PFSK-1 (cell line): ENCODE results near the gene GLT8D2.

Source experiments
- FOXP2 ChIP-seq: optimal IDR thresholded peaks from 2 replicates; pipeline ENCODE3; 2011; ENCODE audit warnings: borderline replicate concordance, control low read depth, inconsistent platforms; ENCODE audit not compliant: insufficient read depth; ENCODE audit errors: extremely low read length, extremely low read depth
- POLR2AphosphoS5 ChIP-seq: IDR thresholded peaks from 2 replicates; pipeline ENCODE4 v1.6.1; 2012; ENCODE audit warnings: low read depth, mild to moderate bottlenecking, control low read depth, low read length, moderate library complexity
- SIN3A ChIP-seq: IDR thresholded peaks from 2 replicates; pipeline ENCODE4 v1.6.1; 2012; ENCODE audit warnings: mild to moderate bottlenecking, low read length, moderate library complexity, borderline replicate concordance; ENCODE audit not compliant: insufficient read depth
- TAF1 ChIP-seq: IDR thresholded peaks from 2 replicates; pipeline ENCODE4 v1.6.1; 2012; ENCODE audit warnings: low read length, control low read depth, borderline replicate concordance; ENCODE audit not compliant: insufficient read depth
- TF ChIP-seq, protein P1 (sequence below), 2 experiments: IDR thresholded peaks; 2 replicates each; pipeline versions ENCODE4 v1.6.1 to v1.8.0; 2011 to 2012; ENCODE audit warnings: low read depth in 2 of 2, low read length in 2 of 2, control low read depth in 1 of 2, inconsistent platforms in 1 of 2, mild to moderate bottlenecking in 1 of 2, moderate library complexity in 1 of 2; ENCODE audit not compliant: insufficient read depth in 1 of 2

GLT8D2 gene

DNA sequence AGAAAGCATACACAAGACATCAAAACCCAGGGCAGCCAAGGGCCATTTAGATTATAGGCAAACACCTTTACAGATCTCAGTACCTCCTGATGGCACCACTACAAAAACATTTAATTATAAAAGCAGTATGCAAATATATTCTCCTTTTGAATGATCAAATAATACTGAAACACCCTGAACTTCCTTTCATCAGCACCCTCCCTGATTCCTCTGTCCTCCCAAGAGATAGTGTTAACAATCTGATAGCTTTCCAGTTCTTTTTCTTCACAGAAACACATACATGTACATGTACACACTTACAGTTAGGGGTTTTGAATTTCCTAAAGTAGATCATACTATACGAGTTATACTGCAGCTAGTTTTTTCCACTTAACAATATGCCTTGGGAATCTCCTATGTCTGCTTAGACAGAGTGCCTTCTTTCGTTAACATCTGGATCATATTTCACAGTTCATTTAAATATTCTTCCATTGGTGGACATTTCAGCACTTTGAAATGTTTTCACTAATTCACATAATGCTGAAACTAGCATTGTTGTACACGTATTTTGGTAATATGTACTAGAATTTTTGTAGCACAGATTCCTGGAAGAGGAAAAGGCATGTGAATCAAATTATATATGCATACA is 49.1 kb downstream of the GLT8D2 start:
- TF ChIP-seq FOXP2 (no peak), TAF1 (no peak), SIN3A (no peak), POLR2AphosphoS5 (no peak)
- TF ChIP-seq, protein P1, sequence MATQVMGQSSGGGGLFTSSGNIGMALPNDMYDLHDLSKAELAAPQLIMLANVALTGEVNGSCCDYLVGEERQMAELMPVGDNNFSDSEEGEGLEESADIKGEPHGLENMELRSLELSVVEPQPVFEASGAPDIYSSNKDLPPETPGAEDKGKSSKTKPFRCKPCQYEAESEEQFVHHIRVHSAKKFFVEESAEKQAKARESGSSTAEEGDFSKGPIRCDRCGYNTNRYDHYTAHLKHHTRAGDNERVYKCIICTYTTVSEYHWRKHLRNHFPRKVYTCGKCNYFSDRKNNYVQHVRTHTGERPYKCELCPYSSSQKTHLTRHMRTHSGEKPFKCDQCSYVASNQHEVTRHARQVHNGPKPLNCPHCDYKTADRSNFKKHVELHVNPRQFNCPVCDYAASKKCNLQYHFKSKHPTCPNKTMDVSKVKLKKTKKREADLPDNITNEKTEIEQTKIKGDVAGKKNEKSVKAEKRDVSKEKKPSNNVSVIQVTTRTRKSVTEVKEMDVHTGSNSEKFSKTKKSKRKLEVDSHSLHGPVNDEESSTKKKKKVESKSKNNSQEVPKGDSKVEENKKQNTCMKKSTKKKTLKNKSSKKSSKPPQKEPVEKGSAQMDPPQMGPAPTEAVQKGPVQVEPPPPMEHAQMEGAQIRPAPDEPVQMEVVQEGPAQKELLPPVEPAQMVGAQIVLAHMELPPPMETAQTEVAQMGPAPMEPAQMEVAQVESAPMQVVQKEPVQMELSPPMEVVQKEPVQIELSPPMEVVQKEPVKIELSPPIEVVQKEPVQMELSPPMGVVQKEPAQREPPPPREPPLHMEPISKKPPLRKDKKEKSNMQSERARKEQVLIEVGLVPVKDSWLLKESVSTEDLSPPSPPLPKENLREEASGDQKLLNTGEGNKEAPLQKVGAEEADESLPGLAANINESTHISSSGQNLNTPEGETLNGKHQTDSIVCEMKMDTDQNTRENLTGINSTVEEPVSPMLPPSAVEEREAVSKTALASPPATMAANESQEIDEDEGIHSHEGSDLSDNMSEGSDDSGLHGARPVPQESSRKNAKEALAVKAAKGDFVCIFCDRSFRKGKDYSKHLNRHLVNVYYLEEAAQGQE (IDR thresholded peaks at IDR 0.05; ENCODE audit: insufficient read depth in 1 of 2, low read depth in 2 of 2, low read length in 2 of 2) = no peak

DNA sequence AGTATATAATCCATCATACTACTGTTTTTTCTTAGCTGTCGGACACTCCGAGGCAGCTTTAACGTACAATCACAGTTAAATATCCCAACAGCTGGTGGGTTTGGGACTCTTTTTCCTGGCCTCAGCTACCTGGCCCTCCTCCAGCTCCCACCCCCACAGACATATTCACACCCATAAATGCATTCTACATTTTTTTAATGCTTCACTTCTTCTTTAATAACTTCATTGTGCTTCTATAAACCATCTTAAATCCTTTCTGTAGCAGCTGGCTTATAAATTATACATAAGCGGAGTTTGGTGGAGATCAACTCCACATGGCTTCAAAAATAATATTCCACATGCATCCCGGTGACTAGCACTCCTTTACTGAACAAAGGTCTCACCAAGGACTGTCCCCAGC is 51.0 kb downstream of the GLT8D2 start:
- TF ChIP-seq SIN3A = no peak
- no peak for TF ChIP-seq FOXP2
- no peak for TF ChIP-seq POLR2AphosphoS5
- TF ChIP-seq TAF1 = no peak
- TF ChIP-seq, protein P1 (IDR thresholded peaks at IDR 0.05; ENCODE audit: insufficient read depth in 1 of 2, low read depth in 2 of 2, low read length in 2 of 2) = no peak

DNA sequence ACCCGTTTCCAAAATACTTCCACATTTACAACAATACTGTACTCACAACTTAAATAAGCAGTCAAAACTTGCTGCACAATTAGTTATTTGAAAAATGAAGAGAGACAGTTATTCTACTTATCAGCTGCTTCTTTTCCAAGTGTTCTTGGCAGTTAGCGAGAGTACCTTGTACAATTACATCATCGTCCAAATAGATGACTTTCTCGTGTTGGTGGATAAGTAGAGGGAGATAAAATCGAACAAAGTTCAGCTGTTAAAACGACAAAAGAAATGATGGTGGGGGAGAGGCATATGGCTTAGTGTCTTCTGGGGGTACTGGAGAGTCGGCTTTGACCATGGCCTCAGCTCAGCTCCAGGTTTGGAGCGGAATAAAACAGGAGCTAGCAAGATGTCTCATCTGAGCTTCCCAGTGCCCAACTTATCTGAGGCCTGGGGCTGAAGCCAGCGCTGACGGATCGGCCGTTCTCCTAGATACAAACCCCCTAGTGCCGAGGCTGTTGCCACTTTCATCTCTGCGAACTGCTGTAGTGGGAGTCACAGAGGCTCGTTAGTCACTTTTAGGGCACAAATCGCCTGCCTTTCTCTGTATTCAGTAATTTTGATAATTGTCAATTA is 52.6 kb downstream of the GLT8D2 start:
- TF ChIP-seq, protein P1 (IDR thresholded peaks at IDR 0.05; ENCODE audit: insufficient read depth in 1 of 2, low read depth in 2 of 2, low read length in 2 of 2) = no peak
- TF ChIP-seq POLR2AphosphoS5 (no peak), SIN3A (no peak), TAF1 (no peak), FOXP2 (no peak)

DNA sequence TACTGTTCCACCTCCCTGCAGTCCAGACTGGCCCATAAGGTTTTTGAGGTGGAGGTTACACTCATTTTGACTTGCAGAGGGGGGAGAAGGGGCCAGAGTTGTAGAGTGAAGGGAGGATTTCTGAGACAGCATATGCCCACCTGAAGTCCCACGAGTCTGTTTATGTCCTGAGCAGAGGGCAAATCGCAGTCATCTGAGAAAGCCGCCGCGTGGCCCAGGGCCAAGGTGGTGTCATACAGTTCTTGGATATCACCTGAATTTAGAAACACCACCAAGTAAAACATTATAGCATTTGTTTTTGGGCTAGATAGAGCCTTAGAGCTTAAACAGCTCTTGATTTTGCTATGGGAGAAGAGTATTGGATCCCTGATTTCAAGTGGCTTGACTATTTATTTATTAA is 53.4 kb downstream of the GLT8D2 start:
- no peak for TF ChIP-seq SIN3A
- TF ChIP-seq TAF1 = no peak
- no peak for TF ChIP-seq FOXP2
- TF ChIP-seq, protein P1 (IDR thresholded peaks at IDR 0.05; ENCODE audit: insufficient read depth in 1 of 2, low read depth in 2 of 2, low read length in 2 of 2) = no peak
- no peak for TF ChIP-seq POLR2AphosphoS5
